Large intestine (tissue), 3 donors: Measurements from ENCODE around the gene NAALADL1. TPM values are rescaled to one million over a fixed set of nuclear protein-coding genes. Genes with fewer than 3 reads are reported as not detected.

Experiments used
- DNase-seq, 2 donors: peaks; one replicate each; pipeline versions ENCODE4 v3.0.0 to v3.0.0-alpha.2; 2013
- H3K27ac ChIP-seq: one replicate; pipeline ENCODE4 v1.5.1; 2013; ENCODE audit warnings: low read length
- H3K27me3 ChIP-seq: 2 replicates; pipeline ENCODE4 v1.6.1; 2013; ENCODE audit warnings: low read length; ENCODE audit not compliant: control insufficient read depth, insufficient read depth
- H3K36me3 ChIP-seq: 2 replicates; pipeline ENCODE4 v1.6.1; 2013; ENCODE audit warnings: low read length; ENCODE audit not compliant: control insufficient read depth, insufficient read depth
- H3K4me1 ChIP-seq: one replicate; pipeline ENCODE4 v1.6.1; 2013; ENCODE audit warnings: low read length; ENCODE audit not compliant: control insufficient read depth, insufficient read depth
- H3K4me3 ChIP-seq: one replicate; pipeline ENCODE4 v1.5.1; 2013; ENCODE audit warnings: low read length
- H3K9me3 ChIP-seq: one replicate; pipeline ENCODE4 v1.6.1; 2013; ENCODE audit warnings: mild to moderate bottlenecking, low read depth, low read length, moderate library complexity; ENCODE audit not compliant: control insufficient read depth
- WGBS: methylation state at CpG from one replicate; pipeline ENCODE4 v1.1.5; 2013; ENCODE audit warnings: low lambda C conversion rate; ENCODE audit not compliant: insufficient coverage; 5-methylcytosine and 5-hydroxymethylcytosine counted together
- polyA plus RNA-seq: library from polyadenylated mRNA; unstranded; fragments of 120-200 nt; gene quantifications from one replicate; pipeline ENCODE4 v1.2.1, GENCODE V29; 2013

NAALADL1 gene
- polyA plus RNA-seq, 1 donor = 8.9 TPM

DNA sequence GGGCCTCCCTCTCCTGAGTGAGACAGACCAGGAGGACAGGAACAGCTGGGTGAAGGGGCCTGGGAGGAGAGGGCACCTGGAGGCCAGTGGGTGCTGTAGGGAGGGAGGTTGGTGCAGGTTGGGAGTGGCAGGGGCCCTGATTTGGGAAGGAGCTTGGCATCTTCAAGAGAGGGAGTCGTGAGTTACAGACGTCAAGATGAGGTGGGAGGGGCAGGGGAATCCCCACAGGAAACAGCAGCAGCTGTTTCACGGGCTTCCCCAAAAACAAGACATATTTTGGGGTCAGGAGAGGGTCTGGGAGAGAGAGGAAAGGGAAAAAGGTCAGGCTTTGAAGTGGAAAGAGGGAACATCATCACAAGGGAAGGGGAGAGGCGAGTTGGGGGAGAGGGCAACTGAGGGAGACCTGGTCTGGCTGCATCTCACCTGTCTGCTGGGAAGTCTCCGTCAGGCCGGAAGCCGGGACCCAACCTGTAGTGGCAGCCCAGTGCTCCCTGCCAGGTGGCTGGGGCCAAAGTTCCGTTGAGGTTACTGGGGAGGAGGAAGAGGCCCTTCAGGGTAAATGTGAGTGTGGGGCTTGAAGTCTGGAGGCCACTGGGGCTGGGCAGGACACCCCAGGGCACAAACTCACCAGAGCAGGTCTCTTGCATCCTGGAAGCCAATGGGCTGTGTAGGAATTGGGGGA lies 4.4 kb downstream of the NAALADL1 start:
- no peak overlapping the region for H3K4me3 ChIP-seq
- WGBS = no CpG with 5 or more reads among the region's 8 CpGs
- peak in 1 of 2 donors; percentile 70 for DNase-seq
- H3K4me1 ChIP-seq = peaks cover 24% of the 10 kb centered on the region
- no peaks in the 10 kb centered on the region for H3K9me3 ChIP-seq
- H3K27ac ChIP-seq = no peak overlapping the region
- H3K36me3 ChIP-seq = no peaks in the 10 kb centered on the region
- H3K27me3 ChIP-seq = no peaks in the 10 kb centered on the region

DNA sequence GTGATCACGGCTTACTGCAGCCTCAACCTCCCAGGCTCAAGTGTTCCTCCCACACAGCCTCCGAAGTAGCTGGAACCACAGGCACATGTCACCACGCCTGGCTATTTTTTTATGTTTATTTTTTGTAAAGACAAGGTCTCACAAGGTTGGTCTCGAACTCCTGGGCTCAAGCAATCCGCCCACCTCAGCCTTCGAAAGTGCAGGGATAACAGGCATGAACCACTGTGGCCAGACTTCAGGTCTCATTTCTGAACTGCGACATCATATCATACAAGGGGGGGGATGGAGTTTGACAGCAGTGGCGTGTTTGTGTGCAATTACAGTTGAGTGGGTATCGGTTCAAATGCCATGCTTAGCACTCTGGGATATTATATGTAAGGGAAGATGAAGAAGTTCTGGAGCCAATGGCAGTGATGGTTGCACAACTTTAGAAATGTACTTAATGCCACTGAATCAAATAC lies 6.9 kb downstream of the NAALADL1 start:
- H3K27ac ChIP-seq = no peak overlapping the region
- WGBS = no CpG with 5 or more reads among the region's 9 CpGs
- H3K36me3 ChIP-seq = no peaks in the 10 kb centered on the region
- no peaks in the 10 kb centered on the region for H3K9me3 ChIP-seq
- peaks cover 17% of the 10 kb centered on the region for H3K4me1 ChIP-seq
- peaks cover 4% of the 10 kb centered on the region for H3K27me3 ChIP-seq
- H3K4me3 ChIP-seq = no peak overlapping the region
- no peak for DNase-seq

DNA sequence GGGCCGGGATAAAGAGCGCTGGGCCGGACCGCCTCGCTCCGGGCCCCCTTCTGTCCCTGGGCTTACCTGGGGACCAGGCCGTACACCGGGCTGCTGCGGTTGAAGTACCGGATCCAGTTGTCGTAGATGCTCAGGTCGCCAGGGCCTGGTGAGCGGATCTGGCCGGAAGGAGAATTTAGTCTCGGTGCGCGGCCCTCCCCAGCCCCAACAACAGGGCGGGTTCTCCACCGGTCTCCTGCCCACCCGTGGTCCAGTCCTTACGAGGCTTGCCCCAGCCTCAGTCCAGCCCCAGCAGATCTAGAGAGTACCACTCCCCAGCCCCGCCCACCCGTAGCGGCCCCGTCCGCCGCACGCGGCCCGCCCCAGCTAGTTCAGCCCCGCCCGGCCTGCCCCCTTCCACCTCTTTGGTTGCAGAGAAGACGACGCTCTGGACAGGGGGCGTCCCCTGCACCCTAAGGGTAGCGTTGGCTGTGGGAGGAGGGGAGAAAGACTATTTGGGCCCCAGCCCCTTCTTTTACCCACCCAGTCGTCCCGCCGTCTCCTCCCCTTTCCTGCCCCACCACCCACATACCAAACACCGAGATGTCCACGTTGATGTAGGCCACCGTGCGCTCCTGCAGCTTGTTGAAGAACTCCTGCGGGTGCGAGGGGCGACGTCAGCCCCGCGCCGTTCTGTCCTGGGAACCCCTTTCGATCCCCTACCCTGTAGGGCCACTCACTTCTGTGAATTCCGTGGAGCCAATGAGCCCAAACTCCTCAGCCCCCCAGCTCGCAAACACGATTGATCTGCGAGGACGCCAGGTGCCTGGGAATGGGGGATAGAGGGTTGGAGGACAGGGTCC lies 10.6 kb downstream of the NAALADL1 start:
- DNase-seq = no peak
- H3K27me3 ChIP-seq = peaks cover 4% of the 10 kb centered on the region
- H3K27ac ChIP-seq = no peak overlapping the region
- WGBS = no CpG with 5 or more reads among the region's 56 CpGs
- H3K4me3 ChIP-seq = peak overlapping the region; percentile 46
- H3K4me1 ChIP-seq = peaks cover 10% of the 10 kb centered on the region
- H3K9me3 ChIP-seq = no peaks in the 10 kb centered on the region
- peaks cover 23% of the 10 kb centered on the region for H3K36me3 ChIP-seq

DNA sequence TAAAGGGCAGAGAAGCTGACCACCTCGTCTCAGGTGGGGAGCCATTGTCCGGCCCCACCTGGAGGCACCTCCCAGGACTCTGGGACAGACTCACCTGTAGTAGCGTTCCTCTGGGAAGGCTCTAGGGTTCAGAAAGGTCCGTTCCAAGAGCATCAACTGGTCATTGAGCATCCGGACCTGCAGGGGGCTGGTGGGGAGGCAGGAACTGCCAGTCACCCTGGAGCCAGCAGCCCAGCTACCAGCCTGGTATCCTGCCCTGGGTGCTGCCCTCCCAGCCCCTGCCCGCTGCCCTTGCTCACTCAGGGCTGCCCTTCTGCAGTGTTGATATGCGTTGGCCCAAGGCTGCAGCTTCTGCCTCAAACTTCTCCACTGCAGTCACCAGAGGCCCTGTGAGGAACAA lies 12.6 kb downstream of the NAALADL1 start:
- H3K27me3 ChIP-seq = peaks cover 4% of the 10 kb centered on the region
- H3K9me3 ChIP-seq = no peaks in the 10 kb centered on the region
- H3K27ac ChIP-seq = no peak overlapping the region
- peaks cover 23% of the 10 kb centered on the region for H3K36me3 ChIP-seq
- H3K4me1 ChIP-seq = peaks cover 19% of the 10 kb centered on the region
- whole genome bisulfite sequencing = no CpG with 5 or more reads among the region's 7 CpGs
- no peak for DNase-seq
- H3K4me3 ChIP-seq = no peak overlapping the region

DNA sequence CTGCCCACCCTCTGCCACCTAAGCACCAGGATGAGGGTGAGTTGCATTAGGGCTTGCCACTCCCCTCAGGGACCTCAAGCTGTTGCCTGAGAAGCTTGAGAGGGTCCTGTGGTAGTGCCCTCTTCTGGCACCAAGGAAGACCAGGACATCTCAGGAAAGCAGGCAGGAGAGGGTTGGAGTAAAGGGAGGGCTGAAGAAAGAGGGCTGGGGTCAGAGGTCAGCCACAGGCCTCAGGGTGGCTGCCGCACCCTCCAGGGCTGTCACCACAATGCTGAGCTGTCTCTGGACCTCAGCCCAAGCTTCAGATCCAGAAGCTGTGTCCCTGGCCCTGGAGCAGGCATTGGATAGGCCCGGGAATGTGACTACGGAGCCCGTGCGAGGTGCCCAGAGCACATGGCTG lies 13.3 kb downstream of the NAALADL1 start:
- peaks cover 19% of the 10 kb centered on the region for H3K4me1 ChIP-seq
- no peak overlapping the region for H3K4me3 ChIP-seq
- WGBS = no CpG with 5 or more reads among the region's 5 CpGs
- peaks cover 4% of the 10 kb centered on the region for H3K27me3 ChIP-seq
- no peaks in the 10 kb centered on the region for H3K9me3 ChIP-seq
- H3K36me3 ChIP-seq = peaks cover 23% of the 10 kb centered on the region
- DNase-seq = no peak
- no peak overlapping the region for H3K27ac ChIP-seq

DNA sequence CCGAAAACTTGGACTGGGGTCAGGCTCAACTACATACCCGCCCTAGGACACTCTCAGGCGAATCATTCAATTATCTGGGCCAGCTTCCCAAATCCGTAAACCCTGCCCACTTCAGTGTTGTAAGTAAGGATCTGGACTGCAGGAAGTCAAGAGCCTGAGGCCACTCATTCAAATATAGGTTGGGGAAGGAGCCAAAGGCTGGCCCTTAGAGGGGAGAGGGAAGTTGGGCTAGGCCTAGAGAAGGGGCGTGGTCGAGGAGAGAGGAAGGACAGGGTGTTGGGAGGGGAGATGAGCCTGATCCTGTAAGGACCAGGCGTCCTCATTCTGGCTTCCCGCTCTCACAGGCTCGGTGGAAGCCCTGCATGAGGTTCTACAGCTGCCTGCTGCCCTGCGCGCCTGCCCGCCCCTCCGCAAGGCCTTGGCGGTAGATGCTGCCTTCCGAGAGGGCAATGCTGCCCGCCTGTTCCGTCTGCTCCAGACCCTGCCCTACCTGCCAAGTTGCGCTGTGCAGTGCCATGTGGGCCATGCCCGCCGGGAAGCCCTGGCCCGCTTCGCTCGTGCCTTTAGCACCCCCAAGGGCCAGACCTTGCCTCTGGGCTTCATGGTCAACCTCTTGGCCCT lies 14.4 kb downstream of the NAALADL1 start:
- Histone ChIP-seq H3K9me3 (no peaks in the 10 kb centered on the region), H3K27me3 (peaks cover 4% of the 10 kb centered on the region), H3K27ac (no peak overlapping the region), H3K4me3 (no peak overlapping the region), H3K4me1 (peaks cover 19% of the 10 kb centered on the region), H3K36me3 (peaks cover 28% of the 10 kb centered on the region)
- no CpG with 5 or more reads among the region's 23 CpGs for WGBS
- no peak for DNase-seq

DNA sequence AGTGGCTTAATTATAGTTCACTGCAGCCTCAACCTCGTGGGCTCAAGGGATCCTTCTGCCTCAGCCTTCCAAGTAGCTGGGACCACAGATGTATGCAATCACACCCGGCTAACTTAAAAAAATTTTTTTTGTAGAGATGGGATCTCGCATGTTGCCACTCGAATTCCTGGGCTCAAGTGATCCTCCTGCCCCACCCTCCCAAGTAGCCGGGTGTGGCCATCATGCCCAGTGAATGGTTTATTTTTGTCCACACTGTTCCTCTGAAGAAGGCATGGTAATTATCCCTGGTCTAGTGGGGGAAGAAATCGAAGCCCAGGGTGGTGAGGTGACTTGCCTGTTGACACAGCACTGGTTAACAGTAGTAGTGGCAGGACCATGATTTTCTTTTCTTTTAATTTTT lies 15.5 kb downstream of the NAALADL1 start:
- Histone ChIP-seq H3K27me3 (no peaks in the 10 kb centered on the region), H3K27ac (no peak overlapping the region), H3K4me3 (no peak overlapping the region), H3K36me3 (peaks cover 37% of the 10 kb centered on the region), H3K9me3 (no peaks in the 10 kb centered on the region), H3K4me1 (peaks cover 14% of the 10 kb centered on the region)
- no peak for DNase-seq
- no CpG with 5 or more reads among the region's 6 CpGs for WGBS

DNA sequence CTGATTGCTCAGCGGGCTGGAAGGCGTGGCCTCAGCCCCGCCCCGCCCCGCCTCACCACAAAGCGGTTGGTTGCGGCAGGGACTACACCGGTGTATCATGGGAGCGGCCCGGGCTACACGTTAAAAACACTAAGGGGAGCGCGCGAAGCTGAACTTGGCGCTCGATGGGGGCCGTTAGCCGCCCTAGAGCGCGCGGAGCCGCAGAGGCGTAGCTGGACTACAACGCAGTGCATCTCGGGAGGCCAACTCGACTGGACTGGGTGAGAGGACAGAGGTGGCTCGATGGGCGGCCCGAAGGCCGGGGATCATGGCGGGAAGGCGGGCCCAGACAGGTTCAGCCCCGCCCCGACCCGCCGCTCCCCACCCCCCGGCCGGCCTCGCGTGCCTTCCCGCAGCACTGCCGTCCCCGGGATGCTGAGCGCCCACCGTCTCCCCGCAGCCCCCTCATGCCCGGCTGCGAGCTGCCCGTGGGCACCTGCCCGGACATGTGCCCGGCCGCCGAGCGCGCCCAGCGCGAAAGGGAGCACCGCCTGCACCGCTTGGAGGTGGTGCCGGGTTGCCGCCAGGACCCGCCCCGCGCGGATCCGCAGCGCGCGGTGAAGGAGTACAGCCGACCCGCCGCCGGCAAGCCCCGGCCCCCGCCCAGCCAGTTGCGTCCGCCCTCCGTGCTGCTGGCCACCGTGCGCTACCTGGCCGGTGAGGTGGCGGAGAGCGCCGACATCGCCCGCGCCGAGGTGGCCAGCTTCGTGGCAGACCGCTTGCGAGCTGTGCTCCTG lies 17.3 kb downstream of the NAALADL1 start, which contains the start of gene SAC3D1:
Gene SAC3D1, plus strand, starts transcription at position 364 of the 776 bp plus-strand sequence. Its CDS starts 83 bp downstream, at position 447.
- WGBS = no CpG with 5 or more reads among the region's 91 CpGs
- H3K4me3 ChIP-seq = peak within 1 kb of the TSS; percentile 73
- H3K9me3 ChIP-seq = no peaks in the 10 kb centered on the region
- H3K36me3 ChIP-seq = peaks cover 51% of the 10 kb centered on the region
- peak; percentile 90 to 96 for DNase-seq
- peak within 1 kb of the TSS; percentile 95 for H3K27ac ChIP-seq
- H3K4me1 ChIP-seq = peaks cover 13% of the 10 kb centered on the region
- no peaks in the 10 kb centered on the region for H3K27me3 ChIP-seq

DNA sequence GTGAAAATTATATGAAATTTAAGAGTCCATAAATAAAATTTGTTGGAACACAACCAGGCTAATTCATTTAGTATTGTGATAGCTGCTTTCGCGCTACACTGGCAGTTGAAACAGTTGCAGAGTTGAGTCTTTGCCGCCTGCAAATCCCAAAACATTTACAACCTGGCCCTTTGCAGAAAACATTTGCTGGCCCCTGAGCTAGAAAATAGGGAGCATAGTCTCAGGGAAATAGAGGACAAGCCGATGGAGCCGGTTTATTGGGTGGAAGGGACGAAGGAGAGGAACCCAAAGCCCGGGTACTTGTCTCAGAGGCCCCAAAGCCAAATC lies 17.9 kb downstream of the NAALADL1 start:
- H3K27ac ChIP-seq = peak overlapping the region; percentile 95

DNA sequence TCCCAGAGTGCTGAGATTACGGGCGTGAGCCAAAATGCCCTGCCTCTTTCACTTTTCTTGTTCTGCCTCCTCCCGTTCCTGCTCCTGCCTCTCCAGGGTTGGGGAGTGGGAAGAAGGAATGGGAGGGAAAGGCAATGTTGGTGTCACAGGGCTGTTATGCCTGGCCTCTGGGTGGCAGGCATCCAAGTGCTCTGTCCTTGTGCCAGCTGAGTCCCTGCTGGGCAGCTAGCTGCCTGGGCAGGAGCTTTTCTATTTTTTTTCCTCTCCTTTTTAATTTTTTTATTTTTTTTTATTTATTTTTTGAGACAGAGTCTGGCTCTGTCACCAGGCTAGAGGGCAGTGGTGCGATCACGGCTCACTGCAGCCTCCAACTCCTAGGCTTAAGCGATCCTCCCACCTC lies 21.4 kb downstream of the NAALADL1 start:
- Histone ChIP-seq H3K27ac (no peak overlapping the region), H3K4me3 (no peak overlapping the region), H3K27me3 (no peaks in the 10 kb centered on the region), H3K4me1 (peaks cover 3% of the 10 kb centered on the region), H3K36me3 (peaks cover 59% of the 10 kb centered on the region), H3K9me3 (no peaks in the 10 kb centered on the region)
- no peak for DNase-seq
- 100% methylated on average over 2 of the region's 6 CpGs for WGBS

More for the DNA sequence above, 17.9 kb downstream of the NAALADL1 start:
- H3K36me3 ChIP-seq = peaks cover 52% of the 10 kb centered on the region
- peaks cover 13% of the 10 kb centered on the region for H3K4me1 ChIP-seq
- no peaks in the 10 kb centered on the region for H3K27me3 ChIP-seq
- DNase-seq = no peak
- no peaks in the 10 kb centered on the region for H3K9me3 ChIP-seq
- no CpG with 5 or more reads among the region's 7 CpGs for WGBS
- peak overlapping the region; percentile 73 for H3K4me3 ChIP-seq
